HEK293 (cell line): ENCODE measurements around the gene SNUPN.
A peak's percentile ranks its signal among the peaks of the same experiment; 100 is the strongest.

ENCODE experiments used
- CTCF ChIA-PET: fragments of 350-600 bp; formaldehyde crosslinking; extraction: SDS; loops from one replicate; lab custom pipeline; 2021; ENCODE audit warnings: antibody characterized with exemption; lab: Yijun Ruan, JAX
- POLR2A ChIA-PET: fragments of 300-600 bp; formaldehyde crosslinking; extraction: SDS; loops from one replicate; lab custom pipeline; 2020; ENCODE audit warnings: antibody characterized with exemption, inconsistent platforms; lab: Yijun Ruan, JAX
- H3K27ac ChIP-seq: fragments of 200-500 bp; sonication (Bioruptor generic); 2 replicates; pipeline ENCODE4 v1.5.1; 2014; ENCODE audit warnings: low read depth, low read length, control low read depth, inconsistent platforms; ENCODE audit errors: extremely low read depth
- H3K36me3 ChIP-seq, 2 experiments: fragments of 200-500 bp in 1 of 2; sonication (Bioruptor generic) in 1 of 2; 1 replicate in 1 of 2; 2 replicates in 1 of 2; pipeline ENCODE4 v1.5.1; 2014 to 2017; ENCODE audit warnings: inconsistent platforms in 2 of 2, low read length in 2 of 2; ENCODE audit not compliant: control insufficient read depth in 2 of 2, insufficient read depth in 1 of 2
- H3K4me1 ChIP-seq: fragments of 200-500 bp; sonication (Bioruptor generic); 2 replicates; pipeline ENCODE4 v1.5.1; 2014; ENCODE audit warnings: mild to moderate bottlenecking, low read length, inconsistent platforms; ENCODE audit not compliant: control insufficient read depth, insufficient read depth
- H3K4me3 ChIP-seq: 2 replicates; pipeline ENCODE4 v1.5.1; 2011; ENCODE audit warnings: low read depth, mild to moderate bottlenecking, control low read depth, low read length, moderate library complexity
- H3K9me3 ChIP-seq: fragments of 200-500 bp; sonication (Bioruptor generic); 2 replicates; pipeline ENCODE4 v1.5.1; 2014; ENCODE audit warnings: low read depth, low read length, inconsistent platforms; ENCODE audit not compliant: control insufficient read depth, insufficient read depth
- GLIS1 ChIP-seq: fragments of 450-650 bp; formaldehyde crosslinking; IDR thresholded peaks from 2 replicates; pipeline ENCODE4 v1.5.1; 2016; ENCODE audit warnings: missing biosample characterization, missing genetic modification characterization
- IKZF3 ChIP-seq: fragments of 450-650 bp; IDR thresholded peaks from 2 replicates; pipeline ENCODE4 v1.5.0; 2018; ENCODE audit warnings: missing biosample characterization, mild to moderate bottlenecking, missing genetic modification characterization, moderate library complexity
- OSR2 ChIP-seq: fragments of 450-650 bp; formaldehyde crosslinking; IDR thresholded peaks from 2 replicates; pipeline ENCODE4 v1.5.1; 2016; ENCODE audit warnings: missing biosample characterization, missing genetic modification characterization
- ZBTB17 ChIP-seq: fragments of 450-650 bp; formaldehyde crosslinking; IDR thresholded peaks from 2 replicates; pipeline ENCODE4 v1.5.1; 2016; ENCODE audit warnings: missing biosample characterization, missing genetic modification characterization
- ZFP3 ChIP-seq: fragments of 450-650 bp; formaldehyde crosslinking; IDR thresholded peaks from 2 replicates; pipeline ENCODE4 v1.5.1; 2016; ENCODE audit warnings: low read depth, missing biosample characterization, missing genetic modification characterization
- ZIC2 ChIP-seq: fragments of 450-650 bp; formaldehyde crosslinking; IDR thresholded peaks from 2 replicates; pipeline ENCODE4 v1.5.1; 2016; ENCODE audit warnings: missing biosample characterization, missing genetic modification characterization
- ZNF239 ChIP-seq: fragments of 450-650 bp; formaldehyde crosslinking; IDR thresholded peaks from 2 replicates; pipeline ENCODE4 v1.5.1; 2016; ENCODE audit warnings: missing biosample characterization, missing genetic modification characterization
- ZNF350 ChIP-seq: fragments of 450-650 bp; formaldehyde crosslinking; IDR thresholded peaks from 2 replicates; pipeline ENCODE4 v1.5.0; 2017; ENCODE audit warnings: missing biosample characterization, mild to moderate bottlenecking, missing genetic modification characterization
- ZNF596 ChIP-seq: fragments of 450-650 bp; IDR thresholded peaks from 2 replicates; pipeline ENCODE4 v1.5.0; 2018; ENCODE audit warnings: missing biosample characterization, mild to moderate bottlenecking, missing genetic modification characterization, moderate library complexity
- ZNF664 ChIP-seq: fragments of 450-650 bp; formaldehyde crosslinking; IDR thresholded peaks from 2 replicates; pipeline ENCODE4 v1.5.1; 2016; ENCODE audit warnings: missing biosample characterization, missing genetic modification characterization
- ZNF76 ChIP-seq: fragments of 450-650 bp; formaldehyde crosslinking; IDR thresholded peaks from 2 replicates; pipeline ENCODE4; 2016; ENCODE audit warnings: low read depth, missing biosample characterization, missing genetic modification characterization, borderline replicate concordance
- ZSCAN16 ChIP-seq: fragments of 450-650 bp; formaldehyde crosslinking; IDR thresholded peaks from 2 replicates; pipeline ENCODE4 v1.5.1; 2016; ENCODE audit warnings: missing biosample characterization, missing genetic modification characterization
- TF ChIP-seq, protein P1 (sequence below): fragments of 450-650 bp; IDR thresholded peaks from 2 replicates; pipeline ENCODE4 v1.5.1; 2018; ENCODE audit warnings: missing biosample characterization, missing genetic modification characterization
- TF ChIP-seq, protein P2 (sequence below): fragments of 450-650 bp; formaldehyde crosslinking; IDR thresholded peaks from 2 replicates; pipeline ENCODE4 v1.5.1; 2016; ENCODE audit warnings: missing biosample characterization, missing genetic modification characterization
- TF ChIP-seq, protein P3 (sequence below): fragments of 450-650 bp; formaldehyde crosslinking; IDR thresholded peaks from 2 replicates; pipeline ENCODE4 v1.5.1; 2016; ENCODE audit warnings: missing biosample characterization, missing genetic modification characterization
- TF ChIP-seq, protein P4 (sequence below): fragments of 450-650 bp; formaldehyde crosslinking; IDR thresholded peaks from 2 replicates; pipeline ENCODE4 v1.5.1; 2016; ENCODE audit warnings: missing biosample characterization, missing genetic modification characterization

SNUPN gene

DNA sequence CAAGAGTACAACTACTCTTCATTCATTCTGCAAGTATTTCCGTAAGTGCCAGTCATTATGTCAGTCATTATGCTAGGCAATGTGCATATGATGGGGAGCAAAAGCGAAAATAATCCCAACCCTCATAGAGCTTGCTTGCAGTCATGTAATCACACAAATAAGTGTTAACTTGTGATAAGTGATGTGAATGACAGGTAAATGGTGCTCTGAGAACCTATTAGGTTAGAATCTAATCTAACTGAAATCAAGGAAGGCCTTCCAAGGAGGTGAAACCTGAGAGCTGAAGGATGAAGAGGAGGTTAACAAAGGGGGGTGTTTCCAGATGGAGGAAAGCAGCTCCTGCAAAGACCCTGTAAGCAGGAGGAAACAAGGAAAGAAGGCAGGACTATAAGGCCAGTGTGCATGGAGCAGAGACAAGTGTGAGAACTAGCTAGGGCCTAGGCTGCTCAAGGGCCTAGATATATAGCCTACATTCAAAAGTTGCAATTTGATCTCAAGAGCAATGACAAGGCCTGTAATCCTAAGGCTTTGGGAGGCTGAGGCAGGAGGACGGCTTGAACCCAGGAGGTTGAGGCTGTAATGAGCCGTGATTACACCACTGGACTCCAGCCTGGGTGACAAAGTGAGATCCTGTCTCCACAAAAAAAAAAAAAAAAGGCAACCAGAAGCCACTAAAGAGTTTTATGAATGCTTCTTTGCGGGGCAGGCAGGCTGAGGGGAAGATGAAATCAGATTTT, 51.7 kb downstream of the SNUPN start:
- POLR2A ChIA-PET, result interaction anchor here (0.6 to 1.5 kb wide), 4 partner anchors 11 to 122 kb away, joined by 3 to 4 read pairs (median 3); partner anchors contain the start of gene SNUPN
- H3K4me3 ChIP-seq, result no peak overlapping the region
- peaks cover 8 to 11% of the 10 kb centered on the region in 2 experiments; a peak in 2 of 3 replicates for H3K36me3 ChIP-seq
- TF ChIP-seq ZIC2 (tag by site-specific recombination), result no peak
- no peak for TF ChIP-seq ZNF76 (tag by site-specific recombination)
- 0 out of 2 replicates have a peak, but pooled peaks have one; percentile 29 for TF ChIP-seq OSR2 (tag by site-specific recombination)
- TF ChIP-seq ZNF596 (tag by site-specific recombination), result no peak
- TF ChIP-seq ZNF350 (tag by site-specific recombination), result no peak
- TF ChIP-seq, protein P1, sequence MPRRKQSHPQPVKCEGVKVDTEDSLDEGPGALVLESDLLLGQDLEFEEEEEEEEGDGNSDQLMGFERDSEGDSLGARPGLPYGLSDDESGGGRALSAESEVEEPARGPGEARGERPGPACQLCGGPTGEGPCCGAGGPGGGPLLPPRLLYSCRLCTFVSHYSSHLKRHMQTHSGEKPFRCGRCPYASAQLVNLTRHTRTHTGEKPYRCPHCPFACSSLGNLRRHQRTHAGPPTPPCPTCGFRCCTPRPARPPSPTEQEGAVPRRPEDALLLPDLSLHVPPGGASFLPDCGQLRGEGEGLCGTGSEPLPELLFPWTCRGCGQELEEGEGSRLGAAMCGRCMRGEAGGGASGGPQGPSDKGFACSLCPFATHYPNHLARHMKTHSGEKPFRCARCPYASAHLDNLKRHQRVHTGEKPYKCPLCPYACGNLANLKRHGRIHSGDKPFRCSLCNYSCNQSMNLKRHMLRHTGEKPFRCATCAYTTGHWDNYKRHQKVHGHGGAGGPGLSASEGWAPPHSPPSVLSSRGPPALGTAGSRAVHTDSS (tag by site-specific recombination), result peak; percentile 65
- peak; percentile 75; the same call in 1 of the 2 replicates for TF ChIP-seq ZNF664 (tag by site-specific recombination)
- peak; percentile 45; the same call in 1 of the 2 replicates for TF ChIP-seq ZFP3
- TF ChIP-seq, protein P2, sequence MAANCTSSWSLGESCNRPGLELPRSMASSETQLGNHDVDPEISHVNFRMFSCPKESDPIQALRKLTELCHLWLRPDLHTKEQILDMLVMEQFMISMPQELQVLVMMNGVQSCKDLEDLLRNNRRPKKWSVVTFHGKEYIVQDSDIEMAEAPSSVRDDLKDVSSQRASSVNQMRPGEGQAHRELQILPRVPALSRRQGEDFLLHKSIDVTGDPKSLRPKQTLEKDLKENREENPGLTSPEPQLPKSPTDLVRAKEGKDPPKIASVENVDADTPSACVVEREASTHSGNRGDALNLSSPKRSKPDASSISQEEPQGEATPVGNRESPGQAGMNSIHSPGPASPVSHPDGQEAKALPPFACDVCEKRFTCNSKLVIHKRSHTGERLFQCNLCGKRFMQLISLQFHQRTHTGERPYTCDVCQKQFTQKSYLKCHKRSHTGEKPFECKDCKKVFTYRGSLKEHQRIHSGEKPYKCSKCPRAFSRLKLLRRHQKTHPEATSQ, result peak; percentile 61; the same call in 1 of the 2 replicates
- 0 out of 2 replicates have a peak, but pooled peaks have one; percentile 37 for TF ChIP-seq ZBTB17 (tag by site-specific recombination)
- 0 out of 2 replicates have a peak, but pooled peaks have one; percentile 8 for TF ChIP-seq GLIS1 (tag by site-specific recombination)
- peak; percentile 99 for TF ChIP-seq ZNF239
- 0 out of 2 replicates have a peak, but pooled peaks have one; percentile 18 for TF ChIP-seq IKZF3 (tag by site-specific recombination)
- TF ChIP-seq, protein P3, sequence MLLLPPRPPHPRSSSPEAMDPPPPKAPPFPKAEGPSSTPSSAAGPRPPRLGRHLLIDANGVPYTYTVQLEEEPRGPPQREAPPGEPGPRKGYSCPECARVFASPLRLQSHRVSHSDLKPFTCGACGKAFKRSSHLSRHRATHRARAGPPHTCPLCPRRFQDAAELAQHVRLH (tag by site-specific recombination), result 0 out of 2 replicates have a peak, but pooled peaks have one; percentile 38
- TF ChIP-seq ZSCAN16 (tag by site-specific recombination), result peak; percentile 45; the same call in 1 of the 2 replicates
- TF ChIP-seq, all 188 proteins: peak for 11
- H3K27ac ChIP-seq, result peak overlapping the region; percentile 1; the same call in 1 of the 2 replicates
- peaks cover 18% of the 10 kb centered on the region for H3K4me1 ChIP-seq
- CTCF ChIA-PET, result interaction anchor here (0.8 to 1.2 kb wide), 3 partner anchors 110 to 1185 kb away, joined by 3 to 6 read pairs (median 5); no protein-coding TSS in a partner anchor
- no peaks in the 10 kb centered on the region for H3K9me3 ChIP-seq

DNA sequence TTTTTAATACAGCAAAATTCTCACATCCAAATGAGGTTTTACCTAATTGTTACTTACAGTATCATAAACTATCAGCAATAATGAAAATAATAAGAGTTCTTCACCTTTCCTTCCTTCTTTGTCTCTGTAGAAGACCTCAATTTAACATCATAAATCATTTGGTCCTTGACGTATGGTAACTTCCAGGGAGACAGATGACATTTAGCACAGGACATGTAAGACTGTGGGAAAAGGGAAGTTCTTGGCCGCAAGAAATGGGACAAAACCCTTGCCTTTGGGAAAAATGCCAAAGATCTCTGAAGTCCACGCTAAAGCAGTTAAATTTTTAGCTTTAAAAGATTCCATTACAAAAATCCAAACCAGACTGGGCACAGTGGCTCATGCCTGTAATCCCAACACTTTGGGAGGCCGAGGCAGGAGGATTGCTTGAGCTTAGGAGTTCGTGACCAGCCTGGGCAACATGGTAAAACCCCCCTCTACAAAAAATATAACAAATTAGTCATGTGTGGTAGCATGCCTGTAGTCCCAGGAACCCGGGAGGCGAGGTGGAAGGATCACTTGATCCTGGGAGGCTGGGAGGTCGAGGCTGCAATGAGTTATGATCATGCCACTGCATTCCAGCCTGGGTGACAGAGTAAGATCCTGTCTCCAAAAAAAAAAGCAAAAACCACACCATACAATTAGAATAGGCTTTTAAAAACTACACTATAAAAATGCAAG, 55.2 kb downstream of the SNUPN start:
- Histone ChIP-seq H3K4me1 (peaks cover 18% of the 10 kb centered on the region), H3K27ac (no peak overlapping the region), H3K4me3 (no peak overlapping the region), H3K9me3 (no peaks in the 10 kb centered on the region), H3K36me3 (peaks cover 8 to 17% of the 10 kb centered on the region in 2 experiments; a peak in 2 of 3 replicates)
- ChIA-PET POLR2A (interaction anchor here (0.8 kb wide), 1 partner anchor 7 kb away, joined by 6 read pairs; no protein-coding TSS in a partner anchor), CTCF (interaction anchor here (0.7 to 1.3 kb wide), 2 partner anchors 9 to 143 kb away, joined by 3 to 6 read pairs; partner anchors contain the start of gene PTPN9)
- TF ChIP-seq, protein P4, sequence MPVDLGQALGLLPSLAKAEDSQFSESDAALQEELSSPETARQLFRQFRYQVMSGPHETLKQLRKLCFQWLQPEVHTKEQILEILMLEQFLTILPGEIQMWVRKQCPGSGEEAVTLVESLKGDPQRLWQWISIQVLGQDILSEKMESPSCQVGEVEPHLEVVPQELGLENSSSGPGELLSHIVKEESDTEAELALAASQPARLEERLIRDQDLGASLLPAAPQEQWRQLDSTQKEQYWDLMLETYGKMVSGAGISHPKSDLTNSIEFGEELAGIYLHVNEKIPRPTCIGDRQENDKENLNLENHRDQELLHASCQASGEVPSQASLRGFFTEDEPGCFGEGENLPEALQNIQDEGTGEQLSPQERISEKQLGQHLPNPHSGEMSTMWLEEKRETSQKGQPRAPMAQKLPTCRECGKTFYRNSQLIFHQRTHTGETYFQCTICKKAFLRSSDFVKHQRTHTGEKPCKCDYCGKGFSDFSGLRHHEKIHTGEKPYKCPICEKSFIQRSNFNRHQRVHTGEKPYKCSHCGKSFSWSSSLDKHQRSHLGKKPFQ (tag by site-specific recombination), result no peak
- TF ChIP-seq, all 188 proteins: peak for 0
